ENCODE results near the gene NACC2.

DNA sequence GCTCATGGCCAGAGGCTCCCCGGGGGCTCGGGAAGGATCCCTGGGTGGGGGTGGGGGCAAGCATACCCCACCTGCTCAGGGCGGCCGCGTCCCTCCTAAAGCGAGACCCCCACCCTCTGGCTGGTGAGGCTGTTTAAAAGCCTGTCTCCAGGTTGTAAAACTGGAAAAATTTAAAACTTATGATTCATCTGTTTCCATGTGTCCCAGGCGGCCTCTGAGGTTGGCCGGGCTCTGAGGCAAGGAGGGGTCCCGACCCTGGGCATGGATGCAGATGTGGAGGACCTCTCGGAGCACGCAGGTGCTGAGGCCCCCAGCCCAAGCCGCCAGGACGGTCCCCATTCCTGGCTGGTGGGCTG is 47.7 kb upstream of the NACC2 start:
- TF ChIP-seq, protein P1, sequence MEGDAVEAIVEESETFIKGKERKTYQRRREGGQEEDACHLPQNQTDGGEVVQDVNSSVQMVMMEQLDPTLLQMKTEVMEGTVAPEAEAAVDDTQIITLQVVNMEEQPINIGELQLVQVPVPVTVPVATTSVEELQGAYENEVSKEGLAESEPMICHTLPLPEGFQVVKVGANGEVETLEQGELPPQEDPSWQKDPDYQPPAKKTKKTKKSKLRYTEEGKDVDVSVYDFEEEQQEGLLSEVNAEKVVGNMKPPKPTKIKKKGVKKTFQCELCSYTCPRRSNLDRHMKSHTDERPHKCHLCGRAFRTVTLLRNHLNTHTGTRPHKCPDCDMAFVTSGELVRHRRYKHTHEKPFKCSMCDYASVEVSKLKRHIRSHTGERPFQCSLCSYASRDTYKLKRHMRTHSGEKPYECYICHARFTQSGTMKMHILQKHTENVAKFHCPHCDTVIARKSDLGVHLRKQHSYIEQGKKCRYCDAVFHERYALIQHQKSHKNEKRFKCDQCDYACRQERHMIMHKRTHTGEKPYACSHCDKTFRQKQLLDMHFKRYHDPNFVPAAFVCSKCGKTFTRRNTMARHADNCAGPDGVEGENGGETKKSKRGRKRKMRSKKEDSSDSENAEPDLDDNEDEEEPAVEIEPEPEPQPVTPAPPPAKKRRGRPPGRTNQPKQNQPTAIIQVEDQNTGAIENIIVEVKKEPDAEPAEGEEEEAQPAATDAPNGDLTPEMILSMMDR (IDR thresholded peaks at IDR 0.05 in 8 of 11, conservative IDR thresholded peaks at IDR 0.05 in 3 of 11), result no peak
- TF ChIP-seq POLR2A (IDR thresholded peaks at IDR 0.05) (no peak), POLR2AphosphoS5 (IDR thresholded peaks at IDR 0.05) (no peak)
